ENCODE results near the gene PDP2. TPM values are rescaled to one million over a fixed set of nuclear protein-coding genes. Genes with fewer than 3 reads are reported as not detected.
"Not testable (repeated sequence)": the region's sequence is repeated elsewhere in the genome, so short reads cannot be mapped to it uniquely, and the experiment has no call there.

Gene PDP2
- total RNA-seq, 2 donors from 2014 or later = 16.7 to 28.6 TPM

DNA sequence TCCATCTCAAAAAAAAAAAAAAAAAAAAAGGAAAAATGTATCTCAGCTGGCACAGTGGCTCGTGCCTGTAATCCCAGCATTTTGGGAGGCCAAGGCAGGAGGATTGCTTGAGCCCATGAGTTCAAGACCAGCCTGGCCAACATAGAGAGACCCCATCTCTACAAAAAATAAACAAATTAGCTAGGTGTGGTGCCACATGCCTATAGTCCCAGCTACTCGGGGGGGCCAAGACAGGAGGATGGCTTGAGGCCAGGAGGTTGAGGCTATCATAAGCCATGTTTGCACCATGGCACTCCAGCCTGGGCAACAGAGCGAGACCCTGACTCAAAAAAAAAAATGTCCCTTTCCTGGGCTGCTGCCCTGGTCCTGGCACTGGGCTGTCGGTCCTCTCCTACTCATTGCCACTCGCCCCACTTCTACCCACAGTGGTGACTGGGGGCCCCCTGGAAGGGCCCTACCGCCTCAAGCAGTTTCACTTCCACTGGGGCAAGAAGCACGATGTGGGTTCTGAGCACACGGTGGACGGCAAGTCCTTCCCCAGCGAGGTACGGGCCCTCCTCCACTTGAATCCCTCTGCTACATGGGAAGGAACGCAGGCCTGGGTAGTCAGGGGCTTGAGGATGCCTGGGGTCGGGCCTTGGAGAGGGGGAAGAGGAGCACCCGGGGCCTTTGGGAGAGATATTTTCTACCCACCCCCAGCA lies 30.1 kb upstream of the PDP2 start:
- intact Hi-C loops (cut with DNase I, micrococcal nuclease) = no loop called here
- DNase-seq = no peak
- ATAC-seq = peak; percentile 4

DNA sequence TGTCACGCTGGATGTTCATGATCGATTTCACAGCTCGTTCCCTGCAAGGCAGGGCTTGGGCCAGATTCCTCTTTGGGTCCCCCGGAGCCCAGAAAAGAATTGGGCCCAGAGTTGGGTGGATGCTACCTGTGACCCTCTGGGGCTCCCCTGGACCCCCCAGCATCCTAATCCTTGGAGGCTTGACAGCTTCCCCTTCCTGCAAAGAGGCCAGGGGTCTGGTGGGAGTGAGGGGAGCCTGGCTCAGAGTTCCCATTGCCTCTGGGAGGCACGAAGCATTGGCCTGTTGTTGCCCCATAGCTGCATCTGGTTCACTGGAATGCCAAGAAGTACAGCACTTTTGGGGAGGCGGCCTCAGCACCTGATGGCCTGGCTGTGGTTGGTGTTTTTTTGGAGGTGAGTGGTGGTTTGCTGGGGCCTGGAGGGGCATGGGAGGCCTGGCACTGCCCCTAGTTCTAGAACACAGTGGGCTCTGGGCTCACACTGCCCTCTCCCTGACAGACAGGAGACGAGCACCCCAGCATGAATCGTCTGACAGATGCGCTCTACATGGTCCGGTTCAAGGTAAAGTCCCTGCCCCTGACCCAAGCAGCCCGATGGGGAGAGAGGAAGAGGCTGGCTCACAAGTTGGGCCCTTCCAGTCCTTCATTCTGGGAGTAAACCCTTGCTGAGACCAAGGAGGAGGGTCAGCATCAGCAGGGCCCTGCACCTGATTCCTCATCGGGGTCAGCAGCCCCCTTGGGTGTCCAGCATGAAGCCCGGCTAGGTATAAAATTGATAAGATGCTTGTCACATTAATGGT lies 28.9 kb upstream of the PDP2 start:
- intact Hi-C loops (cut with DNase I, micrococcal nuclease) = no loop called here
- DNase-seq (no peak), ATAC-seq (no peak)

DNA sequence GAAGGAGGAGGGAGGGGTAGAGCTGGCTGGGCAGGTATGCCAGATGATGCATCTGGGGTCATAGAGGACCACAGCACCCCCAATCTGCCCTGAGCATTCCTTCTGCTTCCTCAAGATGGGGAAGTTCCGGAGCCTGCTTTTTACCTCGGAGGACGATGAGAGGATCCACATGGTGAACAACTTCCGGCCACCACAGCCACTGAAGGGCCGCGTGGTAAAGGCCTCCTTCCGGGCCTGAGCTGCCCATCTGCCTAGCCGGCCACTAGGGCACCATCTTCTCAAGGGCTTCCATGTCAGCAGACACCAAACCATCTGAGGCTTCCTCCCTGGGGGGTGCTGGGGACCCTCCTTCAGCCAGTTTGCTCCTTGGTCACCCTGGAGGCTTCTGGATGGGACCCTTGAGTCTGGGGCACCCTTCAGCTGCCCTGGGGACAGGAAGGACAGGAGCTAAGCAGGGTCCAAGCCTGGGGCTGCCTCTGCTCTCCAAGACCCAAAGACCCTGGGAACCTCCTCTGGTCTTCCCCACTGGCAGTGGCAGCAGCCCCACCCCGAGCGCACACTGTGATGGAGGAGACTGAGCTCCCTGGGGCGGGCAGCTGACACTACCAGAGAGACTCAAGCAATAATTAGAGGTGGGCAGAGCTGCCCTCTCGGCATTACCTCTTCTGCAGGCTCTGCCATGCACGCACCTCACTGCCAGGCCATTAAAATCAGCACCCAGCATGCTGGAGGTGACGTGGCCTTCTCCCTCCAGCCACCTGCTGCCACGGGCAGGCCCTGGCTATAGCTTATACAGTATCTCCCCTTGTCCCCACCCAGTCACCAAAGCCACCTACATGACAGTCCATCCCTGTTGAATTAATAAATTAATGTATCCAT lies 26.8 kb upstream of the PDP2 start:
- DNase-seq = no peak
- peak; percentile 2 for ATAC-seq
- intact Hi-C loops (cut with DNase I, micrococcal nuclease) = no loop called here

DNA sequence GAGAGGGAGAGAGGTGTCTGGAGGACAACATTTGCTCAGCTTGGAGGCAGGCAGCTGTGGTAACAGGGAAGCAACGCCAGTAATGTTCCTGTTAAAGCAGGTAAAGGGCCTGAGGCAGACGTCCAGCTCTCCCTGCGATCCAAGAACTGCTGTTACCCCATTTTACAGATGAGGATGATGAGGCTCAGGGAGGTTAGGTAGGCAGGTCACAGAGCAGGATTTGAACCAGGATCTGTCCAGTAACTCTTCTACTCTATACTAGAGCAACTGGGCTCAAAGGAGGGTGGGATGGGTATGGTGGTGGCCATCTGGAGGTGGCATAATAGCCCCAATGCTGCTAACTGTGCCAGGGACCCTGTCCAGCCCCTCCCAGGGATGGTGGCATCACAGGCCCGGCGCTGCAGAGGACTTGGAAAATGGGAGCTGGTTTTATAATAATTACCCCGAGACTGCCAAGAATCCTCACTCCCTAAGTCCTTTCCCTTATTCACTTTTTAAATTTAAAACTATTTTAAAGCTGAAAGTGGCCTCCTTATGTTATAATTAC lies 24.1 kb upstream of the PDP2 start:
- ATAC-seq = no peak
- no peak for DNase-seq
- intact Hi-C loops (cut with DNase I, micrococcal nuclease) = no loop called here

DNA sequence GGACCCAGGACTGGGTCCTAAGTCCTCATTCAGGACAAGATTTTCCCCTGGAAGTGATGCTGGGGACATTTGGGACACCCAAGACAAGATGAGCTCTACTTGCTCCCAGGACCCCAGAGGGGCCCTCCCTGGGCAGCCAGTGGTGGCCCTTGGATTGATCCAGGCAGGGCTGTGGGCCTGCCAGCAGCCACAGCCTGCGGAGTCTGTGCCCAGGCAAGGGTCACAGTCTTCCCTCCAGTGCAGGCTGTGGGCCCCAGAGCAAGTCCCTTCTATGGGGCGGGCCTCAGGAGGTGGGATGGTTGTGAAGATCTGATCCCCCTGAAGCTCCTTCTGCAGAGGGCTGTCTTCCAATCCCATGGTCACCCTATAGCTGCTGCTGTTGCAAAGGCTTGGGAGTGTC lies 23.5 kb upstream of the PDP2 start:
- ATAC-seq (no peak), DNase-seq (no peak)
- intact Hi-C loops (cut with DNase I, micrococcal nuclease) = no loop called here

DNA sequence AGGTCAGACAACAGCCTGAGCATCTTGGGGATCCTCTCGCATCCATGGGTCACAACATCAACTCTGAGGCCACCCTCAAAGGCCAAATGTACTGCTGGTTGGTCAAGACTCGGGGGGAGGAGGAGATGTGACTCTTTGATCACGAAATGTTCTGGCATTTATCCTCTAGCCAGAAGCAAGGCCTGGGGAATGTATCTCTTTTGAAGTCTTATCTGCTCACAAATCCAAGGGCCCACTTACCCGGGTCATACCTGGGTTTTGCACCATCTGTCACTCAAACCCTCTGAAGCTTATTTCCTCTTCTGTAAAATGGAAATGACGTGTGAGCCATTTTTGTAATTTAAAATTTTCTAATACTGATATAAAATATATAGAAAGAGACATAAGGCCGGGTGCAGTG lies 22.9 kb upstream of the PDP2 start:
- DNase-seq (no peak), ATAC-seq (no peak)
- intact Hi-C loops (cut with DNase I, micrococcal nuclease) = no loop called here

DNA sequence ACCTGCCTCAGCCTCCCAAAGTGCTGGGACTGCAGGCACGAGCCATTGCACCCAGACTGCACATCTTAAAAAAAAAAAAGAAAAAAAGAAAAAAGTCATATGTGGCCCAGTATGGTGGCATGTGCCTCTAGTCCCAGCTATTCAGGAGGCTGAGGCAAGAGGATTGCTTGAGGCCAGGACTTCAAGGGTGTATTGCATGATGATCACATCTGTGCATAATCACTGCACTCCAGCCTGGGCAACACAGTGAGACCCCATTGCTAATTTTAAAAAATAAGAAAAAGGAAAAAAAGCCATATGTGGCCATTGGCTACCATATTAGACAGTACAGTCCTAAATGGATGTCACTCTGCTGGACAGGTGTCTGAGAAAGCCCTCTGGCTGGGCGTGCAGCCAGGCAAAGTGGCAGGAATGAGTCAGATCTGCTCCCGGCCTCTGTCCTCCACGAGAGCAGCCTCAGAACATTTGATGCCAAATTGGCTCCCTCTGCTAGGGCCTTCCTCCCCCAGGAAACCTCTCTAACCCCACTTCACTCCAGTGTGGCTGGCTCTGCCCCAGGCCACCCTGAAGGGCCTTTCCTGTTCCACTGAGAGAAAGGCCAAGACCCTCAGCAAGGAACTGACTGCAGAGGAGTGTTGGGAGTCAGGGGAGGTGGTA lies 21.4 kb upstream of the PDP2 start:
- ATAC-seq = peak; percentile 31
- intact Hi-C loops (cut with DNase I, micrococcal nuclease) = no loop called here
- DNase-seq = peak; percentile 2 to 21

DNA sequence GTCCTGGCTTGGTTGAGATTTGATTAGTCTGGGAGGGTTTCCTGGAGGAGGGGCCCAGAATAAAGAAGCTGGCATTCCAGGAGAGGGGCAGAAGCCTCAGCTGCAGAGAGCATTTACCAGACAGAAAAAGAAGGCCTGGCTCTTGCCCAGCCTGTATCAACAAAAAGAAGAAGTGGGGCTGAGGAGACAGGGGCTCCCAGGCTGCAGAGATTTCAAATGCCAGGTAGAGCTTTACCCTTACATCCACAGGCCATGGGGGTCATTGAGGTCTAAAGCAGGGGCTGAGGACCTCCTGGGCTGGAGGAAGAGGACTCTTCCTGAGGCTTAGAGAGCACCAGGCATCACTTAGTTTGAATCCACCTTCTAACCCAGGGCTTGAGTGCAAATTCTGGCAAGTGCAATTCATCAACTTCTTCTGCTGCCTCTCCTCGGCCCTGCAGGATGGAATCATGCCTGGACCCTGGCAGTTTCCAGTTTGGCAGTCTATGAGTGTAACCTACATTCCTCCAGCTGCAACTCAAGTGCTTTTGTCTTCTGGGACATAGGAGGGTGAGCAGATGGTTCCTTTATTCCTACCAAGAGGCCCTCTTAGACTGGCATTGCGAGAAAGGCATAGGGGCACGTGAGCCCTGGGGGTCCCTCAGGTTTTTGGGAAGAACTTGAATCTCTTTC lies 20.8 kb upstream of the PDP2 start:
- no peak for ATAC-seq
- no peak for DNase-seq
- intact Hi-C loops (cut with DNase I, micrococcal nuclease) = loop anchor here in 1 of 2 donors (10.0 kb wide), 1 partner anchor 135 kb away; no protein-coding TSS in a partner anchor

DNA sequence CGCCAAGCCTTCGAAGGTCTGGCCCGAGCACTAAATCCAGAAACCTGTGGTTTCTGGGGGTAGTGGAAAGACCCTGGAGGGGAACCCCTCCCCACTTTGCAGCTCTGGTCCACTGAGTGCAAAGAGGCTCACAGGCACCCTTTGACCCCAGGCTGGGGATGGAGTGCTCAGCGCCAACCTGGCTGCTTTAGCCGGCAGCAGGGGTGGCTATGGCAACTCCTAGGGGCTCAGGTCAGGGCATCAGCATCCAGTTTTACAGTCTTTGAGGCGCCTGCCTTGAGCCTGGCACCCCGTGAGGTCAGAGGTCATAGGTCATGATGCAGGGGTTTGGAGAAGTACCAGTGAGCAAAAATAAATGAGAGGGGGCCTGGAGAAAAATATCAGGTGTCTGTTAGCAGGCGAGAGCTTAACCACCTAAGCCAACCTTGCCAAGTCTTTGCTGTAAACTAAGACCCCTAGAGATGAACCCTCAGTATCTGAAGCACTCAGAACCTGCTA lies 18.2 kb upstream of the PDP2 start:
- intact Hi-C loops (cut with DNase I, micrococcal nuclease) = loop anchor here in 1 of 2 donors (10.0 kb wide), 1 partner anchor 137 kb away; no protein-coding TSS in a partner anchor
- ATAC-seq (no peak), DNase-seq (no peak)

DNA sequence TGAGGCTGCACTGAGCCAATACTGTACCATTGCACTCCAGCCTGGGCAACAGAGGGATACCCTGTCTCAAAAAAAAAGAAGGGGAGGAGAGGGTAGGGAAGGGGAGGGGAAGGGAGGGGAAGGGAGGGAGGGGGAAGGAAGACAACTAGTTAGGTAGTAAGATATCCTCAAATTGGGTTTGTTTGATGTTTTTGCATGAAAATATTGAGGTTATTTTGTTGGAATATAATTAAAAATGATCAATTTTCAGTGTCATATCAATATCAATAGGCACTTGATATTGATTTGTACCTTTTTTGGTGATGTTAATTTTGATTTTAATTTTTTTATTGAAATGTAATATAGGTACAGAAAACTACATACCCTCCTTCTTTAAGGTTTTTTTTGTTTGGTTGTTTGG lies 16.6 kb upstream of the PDP2 start:
- ATAC-seq = no peak
- DNase-seq = no peak
- intact Hi-C loops (cut with DNase I, micrococcal nuclease) = loop anchor here in 1 of 2 donors (10.0 kb wide), 1 partner anchor 139 kb away; no protein-coding TSS in a partner anchor

DNA sequence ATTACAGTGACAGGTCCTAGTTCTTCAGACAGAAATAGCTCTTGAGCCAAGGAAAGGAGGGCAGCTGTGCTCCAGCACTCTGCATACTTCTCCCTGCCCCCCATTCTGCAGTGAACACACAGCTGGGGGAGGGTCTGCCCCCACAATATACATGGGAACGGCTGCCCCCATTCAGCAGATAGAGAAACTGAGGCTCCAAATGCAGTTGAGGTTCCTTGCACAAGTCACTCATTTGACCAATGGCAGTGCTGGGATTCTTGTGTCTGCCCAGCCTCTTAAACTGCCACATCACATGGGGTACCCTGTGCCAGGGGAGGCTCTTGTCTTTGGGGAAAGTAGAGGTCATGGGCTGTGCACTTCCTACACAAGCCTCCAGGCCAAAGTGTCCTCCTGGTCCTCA lies 10.9 kb upstream of the PDP2 start:
- ATAC-seq = no peak
- DNase-seq = no peak
- intact Hi-C loops (cut with DNase I, micrococcal nuclease) = loop anchor here in 1 of 2 donors (5.0 to 10.0 kb wide), 2 partner anchors 37 to 145 kb away; partner anchors contain the start of gene NAE1

DNA sequence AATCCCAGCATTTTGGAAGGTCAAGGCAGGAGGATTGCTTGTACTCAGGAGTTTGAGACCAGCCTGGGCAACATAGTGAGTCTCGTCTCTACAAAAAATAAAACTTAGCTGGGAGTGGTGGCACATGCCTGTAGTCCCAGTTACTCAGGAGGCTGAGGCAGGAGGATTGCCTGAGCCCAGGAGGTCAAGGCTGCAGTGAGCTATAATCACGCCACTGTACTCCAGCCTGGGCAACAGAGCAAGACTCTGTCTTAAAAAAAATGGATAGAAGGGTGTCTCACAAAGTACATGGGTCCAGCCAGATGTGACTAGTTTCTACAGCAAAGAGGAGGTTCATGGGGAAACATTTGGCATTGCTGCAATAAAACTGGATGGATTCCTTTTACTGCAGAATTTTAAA lies 9.0 kb upstream of the PDP2 start:
- peak; percentile 23 for ATAC-seq
- intact Hi-C loops (cut with DNase I, micrococcal nuclease); DNase-seq: not testable (repeated sequence)

DNA sequence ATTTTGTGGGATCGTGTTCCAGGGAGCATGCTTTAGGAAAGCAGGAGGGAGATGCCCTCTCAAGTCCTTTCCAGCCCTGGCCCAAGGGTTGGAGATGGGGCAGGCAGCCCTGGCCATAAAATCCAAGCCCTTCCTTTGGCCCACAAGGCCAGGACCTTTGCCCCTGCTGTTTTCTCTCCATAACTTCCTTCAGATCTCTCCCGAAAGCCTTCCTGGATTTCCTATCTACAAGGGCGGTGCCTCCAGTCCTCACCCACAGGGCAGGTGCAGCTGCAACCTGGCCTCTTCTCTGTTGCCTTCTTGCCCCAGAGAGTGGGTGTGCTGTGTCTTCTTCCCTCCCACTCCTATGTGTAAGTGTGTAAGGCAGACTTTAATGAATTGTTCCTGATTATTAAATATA lies 8.5 kb upstream of the PDP2 start:
- ATAC-seq (peak; percentile 76), DNase-seq (peak; percentile 77 to 86)
- intact Hi-C loops (cut with DNase I, micrococcal nuclease) = no loop called here

DNA sequence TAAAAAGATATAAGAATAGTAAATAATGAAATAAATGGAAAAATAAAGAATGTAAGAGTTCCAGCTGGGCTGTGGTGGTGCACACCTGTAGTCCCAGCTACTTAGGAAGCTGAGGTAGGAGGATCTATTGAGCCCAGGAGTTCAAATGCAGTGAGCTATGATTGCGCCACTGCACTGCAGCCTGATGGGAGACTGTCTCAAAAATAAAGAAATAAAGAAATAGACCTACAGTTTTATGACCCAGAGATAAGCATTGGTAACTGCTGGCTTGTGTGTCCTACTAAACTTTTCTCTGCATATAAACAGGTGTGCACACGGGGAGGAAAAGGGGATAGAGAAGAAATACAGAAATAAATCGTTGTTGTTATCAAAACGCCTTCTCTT lies 7.8 kb upstream of the PDP2 start:
- DNase-seq = peak in 1 of 2 donors; percentile 23
- intact Hi-C loops (cut with DNase I, micrococcal nuclease) = no loop called here
- peak; percentile 36 for ATAC-seq

DNA sequence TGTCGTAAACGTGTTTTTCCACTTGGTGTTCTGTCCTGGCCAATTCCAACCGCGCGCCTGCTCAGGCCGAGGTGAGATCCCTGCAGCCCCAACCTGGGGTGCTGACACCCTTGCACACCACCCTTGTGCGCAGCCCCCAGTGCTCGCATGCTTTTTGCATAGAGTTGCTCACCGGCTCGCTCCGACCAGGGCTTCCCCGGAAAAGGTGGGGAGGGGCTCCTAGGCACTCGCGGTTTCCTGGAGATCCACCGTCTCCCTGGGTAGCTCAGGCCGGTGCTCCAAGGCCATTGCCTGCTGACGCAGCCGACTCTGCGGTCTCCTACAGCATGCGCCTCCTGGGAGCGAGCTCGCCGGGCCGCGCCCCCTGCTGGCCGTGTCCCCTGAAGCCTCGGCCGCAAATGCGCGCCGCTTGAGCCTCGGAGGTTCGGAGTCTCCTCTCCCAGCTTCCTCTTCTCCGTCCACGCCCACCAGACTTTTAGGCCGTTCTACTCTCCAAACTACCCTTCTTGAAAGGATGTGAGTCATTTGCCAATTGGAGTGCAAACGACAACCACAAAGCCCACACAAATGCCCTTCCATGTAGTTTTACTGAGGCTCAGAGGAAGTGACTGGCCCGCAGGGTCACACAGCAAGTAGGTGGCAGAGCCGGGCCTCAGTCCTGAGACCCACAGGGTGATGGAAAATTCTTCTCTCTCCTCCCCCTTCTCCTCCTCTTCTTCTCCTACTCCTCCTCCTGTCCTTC lies 7.2 kb upstream of the PDP2 start:
- DNase-seq (peak; percentile 90 to 95), ATAC-seq (peak; percentile 71)
- intact Hi-C loops (cut with DNase I, micrococcal nuclease) = no loop called here

DNA sequence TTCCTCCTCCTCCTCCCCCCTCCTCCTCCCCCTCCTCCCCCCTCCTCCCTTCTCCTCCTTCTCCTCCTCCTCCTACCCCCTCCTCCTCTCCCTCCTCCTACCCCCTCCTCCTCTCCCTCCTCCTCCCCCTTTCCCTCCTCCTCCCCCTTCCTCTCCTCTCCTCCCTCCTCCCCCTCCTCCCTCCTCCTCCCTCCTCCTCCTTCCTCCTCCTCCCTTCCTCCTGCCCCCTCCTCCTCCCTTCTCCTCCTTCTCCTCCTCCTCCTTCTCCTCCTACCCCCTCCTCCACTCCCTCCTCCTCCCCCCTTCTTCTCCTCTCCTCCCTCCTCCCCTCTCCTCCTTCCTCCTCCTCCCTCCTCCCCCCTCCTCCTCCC lies 6.6 kb upstream of the PDP2 start:
- intact Hi-C loops (cut with DNase I, micrococcal nuclease) = no loop called here
- no peak for DNase-seq
- ATAC-seq = no peak

DNA sequence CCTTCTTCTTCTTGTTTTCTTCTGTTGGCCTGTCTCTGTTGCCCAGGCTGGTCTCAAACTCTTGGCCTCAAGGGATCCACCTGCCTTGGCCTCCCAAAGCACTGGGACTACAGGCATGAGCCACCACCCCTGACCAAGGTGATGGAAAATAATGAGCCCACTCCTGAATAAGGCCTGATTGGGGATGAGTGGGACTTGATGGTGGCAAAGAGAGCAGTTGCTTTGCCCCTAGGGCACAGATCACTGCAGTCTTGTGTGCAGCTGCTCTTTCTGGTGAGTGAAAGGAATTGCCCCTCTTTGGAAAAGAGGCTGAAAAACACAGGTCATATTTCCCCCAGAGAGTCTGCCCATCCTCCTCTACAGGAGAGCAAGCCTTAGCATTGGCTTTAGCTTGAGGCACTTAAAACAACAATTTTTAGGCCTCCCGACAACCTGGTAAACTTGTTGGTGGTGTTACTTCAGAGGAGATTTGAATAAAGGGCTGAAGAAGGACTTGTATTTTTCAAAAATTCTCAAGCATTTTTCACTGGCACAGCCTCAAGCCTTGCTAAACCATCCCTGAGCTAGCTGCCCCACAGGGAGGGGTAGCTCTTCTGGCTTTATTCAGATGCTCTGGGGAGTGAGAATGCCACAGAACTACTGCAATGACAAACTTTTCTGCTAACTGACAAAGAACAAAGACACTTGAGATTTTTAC lies 6.1 kb upstream of the PDP2 start:
- ATAC-seq (no peak), DNase-seq (no peak)
- intact Hi-C loops (cut with DNase I, micrococcal nuclease) = no loop called here
